HG03066 (cell line): Measurements from ENCODE around the gene ADAMTS7.
"Not testable (repeated sequence)": the region's sequence is repeated elsewhere in the genome, so short reads cannot be mapped to it uniquely, and the experiment has no call there.

ENCODE experiments used
- ATAC-seq: cut with Tn5 transposase; IDR thresholded peaks from one replicate; pipeline ENCODE4 v1.9.1; 2021; ENCODE audit warnings: low read depth; ENCODE audit not compliant: unreplicated experiment

ADAMTS7 gene

GRCh38 chr15:78781381-78781780 is 29.9 kb downstream of the ADAMTS7 start:
- not testable (repeated sequence) for ATAC-seq

- not testable (repeated sequence) for ATAC-seq
Measured at GRCh38 chr15:78779975-78780374, 31.3 kb downstream of the ADAMTS7 start.

- ATAC-seq: not testable (repeated sequence)
Measured at GRCh38 chr15:78779176-78779785, 32.0 kb downstream of the ADAMTS7 start.

- ATAC-seq: no peak
Measured at GRCh38 chr15:78778422-78778821, 32.8 kb downstream of the ADAMTS7 start.

GRCh38 chr15:78777953-78778345 is 33.3 kb downstream of the ADAMTS7 start:
- ATAC-seq: not testable (repeated sequence)

- ATAC-seq: not testable (repeated sequence)
Measured at GRCh38 chr15:78777290-78777952, 33.8 kb downstream of the ADAMTS7 start.

- not testable (repeated sequence) for ATAC-seq
Measured at GRCh38 chr15:78776046-78776925, 35.0 kb downstream of the ADAMTS7 start.

GRCh38 chr15:78775472-78775871 is 35.8 kb downstream of the ADAMTS7 start:
- ATAC-seq: no peak

- ATAC-seq: not testable (repeated sequence)
Measured at GRCh38 chr15:78774451-78774990, 36.7 kb downstream of the ADAMTS7 start.

- not testable (repeated sequence) for ATAC-seq
Measured at GRCh38 chr15:78773765-78774450, 37.4 kb downstream of the ADAMTS7 start.

- no peak for ATAC-seq
Measured at GRCh38 chr15:78772738-78773137, 38.5 kb downstream of the ADAMTS7 start.

GRCh38 chr15:78771436-78772000 is 39.7 kb downstream of the ADAMTS7 start:
- not testable (repeated sequence) for ATAC-seq

GRCh38 chr15:78771020-78771419 is 40.2 kb downstream of the ADAMTS7 start:
- not testable (repeated sequence) for ATAC-seq

GRCh38 chr15:78769473-78770225 is 41.6 kb downstream of the ADAMTS7 start:
- ATAC-seq: not testable (repeated sequence)

GRCh38 chr15:78768531-78769408 is 42.5 kb downstream of the ADAMTS7 start:
- no peak for ATAC-seq

GRCh38 chr15:78768096-78768495 is 43.2 kb downstream of the ADAMTS7 start:
- ATAC-seq: no peak

GRCh38 chr15:78767331-78767951 is 43.8 kb downstream of the ADAMTS7 start:
- no peak for ATAC-seq

- not testable (repeated sequence) for ATAC-seq
Measured at GRCh38 chr15:78766641-78767071, 44.6 kb downstream of the ADAMTS7 start.
